MM.1S (cell line): ENCODE data around the gene KIF5A.
A peak's percentile ranks its signal among the peaks of the same experiment; 100 is the strongest.

Experiments used
- DNase-seq: peaks from one replicate; pipeline ENCODE4 v3.0.0-alpha.2; 2015
- H2AFZ ChIP-seq: fragments of 300-600 bp; sonication (generic); 2 replicates; pipeline ENCODE4 v1.6.0; 2016; ENCODE audit warnings: antibody characterized with exemption, low read length
- H3F3A ChIP-seq: fragments of 300-600 bp; sonication (generic); 2 replicates; pipeline ENCODE4 v1.6.1; 2016; ENCODE audit warnings: mild to moderate bottlenecking, antibody characterized with exemption, low read length, moderate library complexity, mixed read lengths; ENCODE audit not compliant: insufficient read depth
- H3K27ac ChIP-seq: fragments of 300-600 bp; sonication (generic); 2 replicates; pipeline ENCODE4 v1.5.1; 2016; ENCODE audit warnings: mild to moderate bottlenecking, low read length
- H3K27me3 ChIP-seq: fragments of 300-600 bp; sonication (generic); replicated peaks from 2 replicates; pipeline ENCODE4 v1.6.0; 2016; ENCODE audit warnings: low read length; ENCODE audit not compliant: insufficient read depth
- H3K36me3 ChIP-seq: fragments of 300-600 bp; sonication (generic); replicated peaks from 2 replicates; pipeline ENCODE4 v1.6.1; 2016; ENCODE audit warnings: mild to moderate bottlenecking, low read length, mixed read lengths; ENCODE audit not compliant: insufficient read depth
- H3K4me1 ChIP-seq: fragments of 300-600 bp; sonication (generic); 2 replicates; pipeline ENCODE4 v1.6.1; 2016; ENCODE audit warnings: low read length, mixed read lengths
- H3K4me2 ChIP-seq: fragments of 300-600 bp; sonication (generic); 2 replicates; pipeline ENCODE4 v1.6.0; 2016; ENCODE audit warnings: low read depth, low read length
- H3K4me3 ChIP-seq: fragments of 300-600 bp; sonication (generic); 2 replicates; pipeline ENCODE4 v1.5.1; 2016; ENCODE audit warnings: low read length, mixed read lengths
- H3K79me2 ChIP-seq: fragments of 300-600 bp; sonication (generic); 2 replicates; pipeline ENCODE4 v1.6.1; 2016; ENCODE audit warnings: mixed run types, low read length, mixed read lengths
- H3K9ac ChIP-seq: fragments of 300-600 bp; sonication (generic); 2 replicates; pipeline ENCODE4 v1.6.1; 2016; ENCODE audit warnings: low read length, mixed read lengths
- H3K9me2 ChIP-seq: fragments of 300-600 bp; sonication (generic); replicated peaks from 2 replicates; pipeline ENCODE4 v1.6.1; 2016; ENCODE audit warnings: mild to moderate bottlenecking, low read length, mixed read lengths; ENCODE audit not compliant: insufficient read depth
- H3K9me3 ChIP-seq: fragments of 300-600 bp; sonication (generic); replicated peaks from 2 replicates; pipeline ENCODE4 v1.6.1; 2016; ENCODE audit warnings: mild to moderate bottlenecking, low read length, mixed read lengths; ENCODE audit not compliant: insufficient read depth
- H4K20me1 ChIP-seq: fragments of 300-600 bp; sonication (generic); 2 replicates; pipeline ENCODE4 v1.6.1; 2016; ENCODE audit warnings: mild to moderate bottlenecking, low read length, moderate library complexity, mixed read lengths; ENCODE audit not compliant: insufficient read depth
- EZH2 ChIP-seq: fragments of 300-600 bp; sonication (generic); optimal IDR thresholded peaks from 2 replicates; pipeline ENCODE3; 2017; ENCODE audit warnings: low read depth, mild to moderate bottlenecking, antibody characterized with exemption, low read length, mixed read lengths
- EZH2phosphoT487 ChIP-seq: fragments of 300-600 bp; sonication (generic); IDR thresholded peaks from 2 replicates; pipeline ENCODE4 v1.6.1; 2018; ENCODE audit warnings: antibody characterized with exemption, low read length
- TF ChIP-seq, protein P1 (sequence below): fragments of 300-600 bp; sonication (generic); IDR thresholded peaks from 2 replicates; pipeline ENCODE4 v1.5.1; 2016; ENCODE audit warnings: antibody characterized with exemption, low read length, mixed read lengths

KIF5A gene

DNA sequence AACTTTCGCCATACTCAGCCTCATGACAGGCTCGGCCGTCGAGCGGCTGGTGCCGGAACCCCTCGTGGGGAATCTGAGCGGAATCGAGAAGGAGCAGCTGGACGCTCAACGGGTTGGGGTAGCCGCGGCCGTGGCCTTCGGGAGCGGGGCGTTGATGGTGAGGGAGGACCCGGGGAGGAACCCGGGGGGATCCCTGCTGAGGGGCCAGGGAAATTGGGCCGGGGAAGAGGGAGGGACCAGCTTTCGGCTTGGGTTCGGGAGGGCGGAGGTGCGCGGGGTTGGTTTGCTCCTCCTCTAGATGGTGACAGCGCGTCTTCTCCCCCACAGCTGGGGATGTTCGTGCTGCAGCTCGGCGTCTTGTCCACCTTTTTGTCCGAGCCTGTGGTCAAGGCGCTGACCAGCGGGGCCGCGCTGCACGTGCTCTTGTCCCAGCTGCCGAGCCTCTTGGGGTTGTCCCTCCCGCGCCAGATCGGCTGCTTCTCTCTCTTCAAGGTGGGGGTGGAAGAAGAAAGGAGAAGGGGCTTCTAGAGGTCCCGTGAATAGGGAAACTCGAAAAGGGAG, 71.2 kb downstream of the KIF5A start:
- peak; percentile 72 for TF ChIP-seq EZH2
- TF ChIP-seq, protein P1, sequence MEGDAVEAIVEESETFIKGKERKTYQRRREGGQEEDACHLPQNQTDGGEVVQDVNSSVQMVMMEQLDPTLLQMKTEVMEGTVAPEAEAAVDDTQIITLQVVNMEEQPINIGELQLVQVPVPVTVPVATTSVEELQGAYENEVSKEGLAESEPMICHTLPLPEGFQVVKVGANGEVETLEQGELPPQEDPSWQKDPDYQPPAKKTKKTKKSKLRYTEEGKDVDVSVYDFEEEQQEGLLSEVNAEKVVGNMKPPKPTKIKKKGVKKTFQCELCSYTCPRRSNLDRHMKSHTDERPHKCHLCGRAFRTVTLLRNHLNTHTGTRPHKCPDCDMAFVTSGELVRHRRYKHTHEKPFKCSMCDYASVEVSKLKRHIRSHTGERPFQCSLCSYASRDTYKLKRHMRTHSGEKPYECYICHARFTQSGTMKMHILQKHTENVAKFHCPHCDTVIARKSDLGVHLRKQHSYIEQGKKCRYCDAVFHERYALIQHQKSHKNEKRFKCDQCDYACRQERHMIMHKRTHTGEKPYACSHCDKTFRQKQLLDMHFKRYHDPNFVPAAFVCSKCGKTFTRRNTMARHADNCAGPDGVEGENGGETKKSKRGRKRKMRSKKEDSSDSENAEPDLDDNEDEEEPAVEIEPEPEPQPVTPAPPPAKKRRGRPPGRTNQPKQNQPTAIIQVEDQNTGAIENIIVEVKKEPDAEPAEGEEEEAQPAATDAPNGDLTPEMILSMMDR = no peak
- peak overlapping the region; percentile 44 for H3K4me3 ChIP-seq
- H3K4me1 ChIP-seq = peaks cover 6% of the 10 kb centered on the region
- H3K9me2 ChIP-seq = no peaks in the 10 kb centered on the region
- no peaks in the 10 kb centered on the region for H3K36me3 ChIP-seq
- H3K79me2 ChIP-seq = no peaks in the 10 kb centered on the region
- no peaks in the 10 kb centered on the region for H3K9me3 ChIP-seq
- H2AFZ ChIP-seq = peak overlapping the region; percentile 74
- no peak overlapping the region for H3K9ac ChIP-seq
- no peaks in the 10 kb centered on the region for H3F3A ChIP-seq
- DNase-seq = no peak
- no peak overlapping the region for H3K27ac ChIP-seq
- peaks cover 50% of the 10 kb centered on the region for H3K27me3 ChIP-seq
- no peaks in the 10 kb centered on the region for H4K20me1 ChIP-seq
- peak overlapping the region; percentile 93 for H3K4me2 ChIP-seq

DNA sequence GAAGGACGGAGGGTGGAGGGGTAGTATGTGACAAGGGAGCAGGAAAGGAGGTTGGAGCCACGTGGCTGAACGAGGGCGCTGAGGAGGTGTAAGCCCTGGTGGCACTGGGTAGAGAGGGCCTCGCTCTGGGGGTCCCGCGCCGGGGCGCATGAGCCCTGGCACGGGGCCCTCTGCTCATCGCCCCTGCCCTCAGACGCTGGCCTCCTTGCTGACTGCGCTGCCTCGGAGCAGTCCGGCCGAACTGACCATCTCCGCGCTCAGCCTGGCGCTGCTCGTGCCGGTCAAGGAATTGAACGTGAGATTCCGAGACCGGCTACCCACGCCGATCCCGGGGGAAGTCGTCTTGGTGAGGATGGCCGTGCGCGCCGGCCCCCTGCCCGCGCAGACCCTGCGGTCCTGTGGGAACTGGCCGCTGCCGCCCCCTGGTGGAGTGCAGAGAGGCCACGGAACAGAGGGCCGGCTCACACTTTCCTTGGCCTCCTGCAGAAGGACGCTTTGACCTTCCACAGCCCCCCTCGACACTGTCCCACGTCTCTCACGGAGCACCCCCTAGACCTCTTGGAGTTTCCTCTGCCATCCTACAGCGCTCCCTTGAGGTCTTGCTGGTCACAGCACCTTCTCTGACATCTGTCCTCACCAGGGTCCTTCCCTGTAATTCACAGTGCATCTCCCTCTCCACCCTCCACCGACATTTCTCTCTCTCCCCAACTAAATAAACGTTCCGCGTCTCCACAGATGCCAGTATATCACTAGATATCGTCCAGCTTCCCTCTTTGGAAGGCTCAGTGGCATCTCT, 71.9 kb downstream of the KIF5A start:
- no peaks in the 10 kb centered on the region for H3F3A ChIP-seq
- H3K9ac ChIP-seq = no peak overlapping the region
- peaks cover 50% of the 10 kb centered on the region for H3K27me3 ChIP-seq
- peak overlapping the region; percentile 93 for H3K4me2 ChIP-seq
- H3K36me3 ChIP-seq = no peaks in the 10 kb centered on the region
- no peaks in the 10 kb centered on the region for H3K79me2 ChIP-seq
- peak; percentile 40 for DNase-seq
- H3K27ac ChIP-seq = no peak overlapping the region
- TF ChIP-seq EZH2 = no peak
- TF ChIP-seq, protein P1 = peak; percentile 90
- H3K4me1 ChIP-seq = peaks cover 6% of the 10 kb centered on the region
- peak overlapping the region; percentile 74 for H2AFZ ChIP-seq
- H3K9me2 ChIP-seq = no peaks in the 10 kb centered on the region
- no peaks in the 10 kb centered on the region for H4K20me1 ChIP-seq
- peak overlapping the region; percentile 44 for H3K4me3 ChIP-seq
- H3K9me3 ChIP-seq = no peaks in the 10 kb centered on the region

DNA sequence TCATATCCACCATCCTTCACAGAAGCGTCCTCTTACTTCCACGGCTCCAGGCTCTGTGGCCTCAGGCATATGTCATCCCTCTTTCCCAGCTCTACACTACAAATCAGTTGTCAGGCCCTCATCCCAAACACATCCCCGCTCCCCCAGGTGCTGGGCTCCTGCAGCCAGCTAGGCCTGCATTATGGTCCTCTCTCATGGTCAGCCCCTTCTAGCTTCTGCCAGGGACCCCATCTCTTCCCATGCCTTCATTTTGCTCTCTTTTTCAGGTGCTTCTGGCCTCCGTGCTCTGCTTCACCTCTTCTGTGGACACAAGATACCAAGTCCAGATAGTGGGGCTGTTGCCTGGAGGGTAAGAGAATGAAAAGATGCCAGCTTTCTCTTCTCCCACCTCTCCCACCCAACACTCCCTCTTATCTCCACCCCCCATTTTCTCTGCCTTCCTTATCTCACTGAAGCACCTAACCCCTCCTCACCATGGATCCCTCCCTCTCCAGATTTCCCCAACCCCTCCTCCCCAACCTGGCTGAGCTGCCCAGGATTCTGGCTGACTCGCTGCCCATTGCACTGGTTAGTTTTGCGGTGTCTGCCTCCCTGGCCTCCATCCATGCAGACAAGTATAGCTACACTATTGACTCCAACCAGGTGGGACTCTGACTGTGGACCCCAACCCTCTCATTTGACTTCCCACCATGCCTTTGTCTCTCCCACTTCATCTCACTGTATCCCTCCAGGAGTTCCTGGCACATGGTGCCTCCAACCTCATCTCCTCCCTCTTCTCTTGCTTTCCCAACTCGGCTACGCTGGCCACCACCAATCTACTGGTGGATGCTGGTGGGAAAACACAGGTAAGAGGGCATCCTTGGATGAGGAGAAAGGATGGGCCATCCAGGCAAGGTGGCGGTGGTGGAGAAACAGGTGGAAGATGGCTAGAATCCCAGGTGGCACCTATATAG, 72.7 kb downstream of the KIF5A start:
- Histone ChIP-seq H3K27me3 (peaks cover 50% of the 10 kb centered on the region), H3F3A (no peaks in the 10 kb centered on the region), H3K79me2 (no peaks in the 10 kb centered on the region), H3K9me2 (no peaks in the 10 kb centered on the region), H3K4me1 (peaks cover 6% of the 10 kb centered on the region), H2AFZ (no peak overlapping the region), H3K4me2 (no peak overlapping the region), H3K9me3 (no peaks in the 10 kb centered on the region), H3K36me3 (no peaks in the 10 kb centered on the region), H3K27ac (no peak overlapping the region), H3K4me3 (no peak overlapping the region), H4K20me1 (no peaks in the 10 kb centered on the region), H3K9ac (no peak overlapping the region)
- DNase-seq = no peak
- no peak for TF ChIP-seq EZH2phosphoT487
- TF ChIP-seq EZH2 = no peak
- TF ChIP-seq, protein P1 = no peak
